Measurements from ENCODE around the gene TGM2.

- TF ChIP-seq CTCF (IDR thresholded peaks at IDR 0.05; ENCODE audit: low read depth, low read length) (no peak), POLR2A (IDR thresholded peaks at IDR 0.05; ENCODE audit: extremely low read depth, insufficient read length) (no peak), MYC (IDR thresholded peaks at IDR 0.05; ENCODE audit: low read depth, low read length) (no peak)
These were observed 17.9 kb downstream of the TGM2 start for GRCh38 chr20:38147163-38147562.

All from NB4 (cell line).